ENCODE results near the gene ARRDC3.
"Not testable (repeated sequence)": the region's sequence is repeated elsewhere in the genome, so short reads cannot be mapped to it uniquely, and the experiment has no call there.

ARRDC3 gene, protein sequence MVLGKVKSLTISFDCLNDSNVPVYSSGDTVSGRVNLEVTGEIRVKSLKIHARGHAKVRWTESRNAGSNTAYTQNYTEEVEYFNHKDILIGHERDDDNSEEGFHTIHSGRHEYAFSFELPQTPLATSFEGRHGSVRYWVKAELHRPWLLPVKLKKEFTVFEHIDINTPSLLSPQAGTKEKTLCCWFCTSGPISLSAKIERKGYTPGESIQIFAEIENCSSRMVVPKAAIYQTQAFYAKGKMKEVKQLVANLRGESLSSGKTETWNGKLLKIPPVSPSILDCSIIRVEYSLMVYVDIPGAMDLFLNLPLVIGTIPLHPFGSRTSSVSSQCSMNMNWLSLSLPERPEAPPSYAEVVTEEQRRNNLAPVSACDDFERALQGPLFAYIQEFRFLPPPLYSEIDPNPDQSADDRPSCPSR

DNA sequence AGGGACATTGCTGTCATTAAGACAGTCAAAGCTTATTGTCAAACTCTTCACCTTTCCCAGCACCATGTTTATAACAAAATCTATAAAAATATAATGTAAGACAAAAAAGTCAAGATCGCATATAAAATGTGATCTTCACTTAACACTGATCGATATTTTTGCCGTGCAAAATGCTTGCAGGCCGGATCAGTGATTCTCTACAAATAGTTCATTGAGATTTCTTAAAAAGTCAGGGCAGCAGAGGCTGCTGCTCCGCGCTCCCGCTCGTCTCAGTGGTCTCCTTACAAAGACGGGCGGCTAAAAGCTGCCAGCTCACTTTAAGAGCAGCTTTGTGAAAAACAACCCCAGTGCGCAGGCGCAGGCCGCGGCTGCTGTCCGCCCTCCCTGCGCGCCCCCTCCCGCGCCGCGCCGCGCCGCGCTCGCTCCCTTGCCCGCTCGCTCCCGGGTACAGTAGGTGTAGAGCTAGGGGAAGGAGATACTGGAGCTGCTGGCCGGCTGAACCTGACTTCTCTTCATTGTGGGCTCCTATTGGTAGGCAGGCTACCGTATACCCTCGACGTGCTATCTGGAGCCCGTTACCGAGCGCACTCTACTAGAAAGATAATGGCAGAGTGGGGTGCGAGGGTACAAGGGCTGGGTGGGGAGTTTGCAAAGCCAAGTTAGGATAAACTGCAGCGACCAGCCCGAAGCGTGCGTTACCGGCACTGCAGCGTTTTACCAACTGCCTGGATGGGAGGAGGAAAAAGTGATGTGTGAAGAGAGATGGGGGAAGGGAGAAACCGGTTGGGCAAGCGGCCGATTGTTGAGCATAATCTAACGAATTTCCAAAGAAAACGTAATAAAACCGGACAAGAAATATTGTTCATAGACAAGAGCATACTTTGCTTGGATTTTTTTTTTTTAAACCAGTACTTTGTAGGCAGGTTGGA is at the start of gene ARRDC3:
ARRDC3 (minus strand) TSS at position 291 of the 929 bp plus-strand sequence; CDS start at position 66, 225 bp downstream.
- peak; percentile 92 to 96 for DNase-seq

DNA sequence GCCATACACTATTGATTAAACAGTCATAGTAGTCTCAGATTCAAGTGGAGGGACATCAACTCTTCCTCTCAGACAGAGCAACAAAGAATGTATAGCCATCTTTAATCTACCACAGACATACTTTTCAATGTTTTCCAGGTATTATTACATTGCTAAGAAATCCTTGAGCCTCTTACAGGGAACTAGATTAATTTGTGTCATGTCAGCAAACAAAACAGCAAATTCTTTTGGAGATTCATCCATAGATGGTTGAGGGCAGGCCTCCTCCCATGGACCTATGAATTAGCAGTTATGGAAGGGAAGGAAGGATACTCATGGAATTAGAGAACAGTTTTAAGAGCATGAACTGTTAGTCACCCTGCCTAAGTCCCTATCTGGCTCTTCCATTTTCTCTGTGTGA is 47.8 kb upstream of the ARRDC3 start:
- no peak for DNase-seq

DNA sequence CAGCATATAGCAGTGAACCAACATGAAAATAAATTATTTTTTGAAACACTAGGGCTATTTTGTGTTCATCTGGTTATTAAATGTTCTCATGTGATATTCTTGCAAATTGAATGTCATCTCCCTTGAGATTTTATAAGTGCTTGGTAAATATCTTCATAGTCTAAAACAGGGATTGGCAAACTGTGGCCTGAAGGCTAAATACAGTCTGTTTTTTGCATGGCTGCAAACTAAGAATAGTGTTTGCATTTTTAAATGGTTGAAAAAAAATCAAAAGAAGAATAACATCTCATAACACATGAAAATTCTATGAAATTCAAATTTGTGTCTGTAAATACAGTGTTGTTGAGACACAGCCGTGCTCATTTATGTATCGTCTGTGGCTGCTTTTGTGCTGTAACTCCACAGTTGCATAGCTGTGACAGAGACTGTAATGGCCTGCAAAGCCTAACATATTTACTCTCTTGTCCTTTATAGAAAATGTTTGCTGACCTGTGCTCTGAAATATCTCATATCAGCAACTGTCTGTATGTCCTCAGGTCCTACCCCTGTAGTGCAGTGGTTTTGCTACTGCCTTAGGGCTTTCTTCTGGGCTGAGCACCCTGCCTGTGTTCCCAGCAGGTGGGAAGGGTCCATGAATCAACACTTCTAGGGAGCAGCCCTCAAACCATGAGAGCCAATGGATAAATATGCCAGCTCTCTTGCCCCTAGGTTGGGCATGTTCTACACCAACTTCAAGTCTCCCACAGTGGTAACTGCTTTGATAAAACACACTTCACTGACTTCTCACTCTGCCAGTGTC is 41.7 kb upstream of the ARRDC3 start:
- no peak for DNase-seq

DNA sequence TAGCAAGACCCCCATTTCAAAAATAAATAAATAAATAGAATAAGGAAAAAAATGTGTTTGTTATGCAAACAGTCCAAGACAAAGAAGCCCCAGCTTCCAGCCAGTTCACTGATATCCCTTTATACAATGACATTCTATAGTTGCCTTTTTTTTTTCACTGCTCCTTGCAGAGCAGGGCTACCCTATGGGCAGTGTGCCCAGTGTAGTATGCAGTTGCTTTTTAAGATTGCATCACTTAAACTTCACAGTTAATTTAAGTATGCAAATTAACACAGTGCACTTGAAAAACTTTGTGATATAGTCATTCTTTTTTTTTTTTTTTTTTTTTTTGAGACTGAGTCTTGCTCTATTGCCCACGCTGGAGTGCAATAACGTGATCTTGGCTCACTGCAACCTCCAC is 40.8 kb upstream of the ARRDC3 start:
- no peak for DNase-seq

DNA sequence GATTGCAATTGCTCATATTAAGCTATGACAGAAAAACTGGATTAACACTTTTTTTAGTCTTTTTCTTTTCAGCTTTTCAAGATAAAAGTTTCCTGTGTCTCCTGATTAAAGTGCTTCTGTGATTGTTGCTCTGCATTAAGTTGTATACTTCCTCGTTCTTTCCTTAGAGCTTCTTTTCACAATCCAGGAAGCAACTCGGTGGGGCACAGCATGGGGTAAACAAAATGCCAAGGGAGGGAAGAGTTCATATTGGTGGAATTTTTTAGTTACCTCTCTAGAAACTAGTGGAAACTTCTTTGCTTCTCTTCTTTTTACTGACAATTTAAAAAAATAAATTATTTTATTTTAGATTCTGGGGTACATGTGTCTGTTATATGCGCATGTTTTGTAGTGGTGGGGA is 37.8 kb upstream of the ARRDC3 start:
- no peak for DNase-seq

DNA sequence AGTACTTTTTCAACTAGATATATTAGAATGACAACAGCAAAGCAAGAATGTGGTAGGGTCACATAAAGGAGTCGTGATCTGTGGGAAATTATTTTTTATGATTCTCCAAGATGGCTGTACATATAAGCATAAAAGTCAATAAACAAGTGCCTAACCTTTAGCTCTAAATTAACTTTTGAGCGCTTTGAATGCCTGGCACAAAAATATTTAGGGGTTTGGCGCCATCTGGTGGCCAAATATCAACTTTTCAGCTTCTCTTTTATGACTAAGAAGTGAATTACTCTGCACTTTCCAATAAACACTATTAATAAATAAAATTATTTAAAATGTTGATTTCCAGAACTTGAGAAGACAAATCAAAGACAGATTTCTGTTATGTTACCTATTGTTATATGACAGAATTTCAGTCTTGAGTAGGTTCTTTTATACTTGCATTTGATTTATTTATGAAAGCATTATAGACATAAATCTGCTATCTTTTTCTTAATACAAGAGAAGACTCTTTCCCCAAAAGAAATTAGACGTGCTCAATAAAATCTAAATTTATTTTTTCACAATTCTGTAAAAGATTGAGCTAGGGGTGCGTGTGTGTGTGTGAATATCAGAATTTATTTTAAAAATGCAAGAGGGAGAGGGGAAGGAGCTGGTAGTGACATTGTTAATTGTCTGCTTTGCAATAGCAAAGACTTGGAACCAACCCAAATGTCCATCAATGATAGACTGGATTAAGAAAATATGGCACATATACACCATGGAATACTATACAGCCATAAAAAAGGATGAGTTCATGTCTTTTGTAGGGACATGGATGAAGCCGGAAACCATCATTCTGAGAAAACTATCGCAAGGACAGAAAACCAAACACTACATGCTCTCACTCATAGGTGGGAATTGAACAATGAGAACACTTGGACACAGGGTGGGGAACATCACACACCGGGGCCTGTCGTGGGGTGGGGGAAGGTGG is 36.7 kb upstream of the ARRDC3 start:
- peak; percentile 56 to 57 for DNase-seq

DNA sequence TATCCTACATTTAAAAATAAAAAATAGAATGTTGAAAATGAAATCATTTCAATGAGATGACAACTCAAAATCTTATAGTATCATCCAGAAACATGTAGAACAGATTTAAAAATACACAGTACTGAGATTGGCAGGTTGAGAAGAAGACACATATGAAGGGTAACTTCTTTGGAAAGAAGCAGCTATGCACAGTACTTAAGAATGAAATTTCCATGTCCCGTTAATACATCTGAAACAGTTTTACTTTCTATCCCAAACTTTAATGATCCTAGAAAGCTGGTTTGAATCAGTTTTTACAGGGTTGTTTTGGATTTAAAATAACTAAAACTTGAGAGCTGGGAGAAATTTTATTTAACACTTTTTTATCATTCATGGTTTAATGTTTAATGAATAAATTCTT is 36.0 kb upstream of the ARRDC3 start:
- DNase-seq, result no peak

DNA sequence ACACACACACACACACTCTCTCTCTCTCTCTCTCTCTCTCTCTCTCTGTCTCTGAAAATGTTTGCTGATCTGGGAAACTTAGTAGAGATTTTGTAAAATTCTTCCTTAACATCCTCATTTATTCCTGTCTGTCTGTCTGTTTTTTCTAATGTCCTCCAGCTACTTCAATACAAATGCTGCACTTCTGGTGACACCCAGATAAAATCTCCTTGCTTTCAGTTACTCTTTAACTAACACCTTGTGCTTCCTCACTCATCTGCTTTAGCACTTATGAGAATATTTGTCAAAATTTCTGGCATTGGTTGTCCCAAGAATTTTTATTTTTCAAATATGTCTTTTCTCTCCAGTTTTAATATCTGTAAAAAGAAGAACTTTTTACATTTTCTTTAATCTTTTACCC is 35.0 kb upstream of the ARRDC3 start:
- DNase-seq, result no peak

DNA sequence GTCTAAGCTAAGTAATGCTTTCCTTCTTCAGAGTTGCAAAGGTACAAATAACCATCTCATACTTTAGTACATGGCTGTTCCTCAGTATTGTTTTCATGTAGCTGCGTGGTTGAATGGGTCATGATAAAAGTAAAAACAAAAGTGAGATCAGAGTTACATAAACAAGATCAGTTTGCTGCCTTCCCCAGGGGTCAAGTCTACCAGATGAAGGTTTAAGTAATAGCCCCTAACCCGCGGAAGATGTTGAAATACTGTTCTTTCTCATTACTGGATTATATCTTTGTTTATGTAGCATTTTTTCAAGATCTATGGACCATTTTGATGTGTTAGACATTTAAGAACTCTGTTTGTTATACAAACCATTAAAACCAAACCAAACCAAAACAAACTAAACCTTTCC is 34.1 kb upstream of the ARRDC3 start:
- DNase-seq, result no peak

DNA sequence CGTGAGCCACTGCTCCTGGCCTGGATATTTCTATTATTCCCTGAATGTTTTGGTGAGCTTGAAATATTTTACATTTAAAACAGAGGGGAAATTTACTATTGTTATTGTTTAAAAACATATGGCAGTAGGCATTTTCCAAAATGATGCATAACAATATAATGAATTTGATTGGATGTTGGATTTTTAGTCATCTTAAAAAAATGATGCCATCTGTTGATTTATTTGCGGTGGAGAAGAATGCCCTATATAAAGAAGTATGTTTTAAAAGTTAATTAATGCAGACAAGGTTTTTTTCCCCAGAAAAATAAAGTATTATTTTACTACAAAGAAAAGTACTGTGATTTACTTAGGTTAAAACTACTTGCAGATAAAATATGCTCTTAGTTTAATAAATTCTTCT is 33.4 kb upstream of the ARRDC3 start:
- DNase-seq, result no peak

DNA sequence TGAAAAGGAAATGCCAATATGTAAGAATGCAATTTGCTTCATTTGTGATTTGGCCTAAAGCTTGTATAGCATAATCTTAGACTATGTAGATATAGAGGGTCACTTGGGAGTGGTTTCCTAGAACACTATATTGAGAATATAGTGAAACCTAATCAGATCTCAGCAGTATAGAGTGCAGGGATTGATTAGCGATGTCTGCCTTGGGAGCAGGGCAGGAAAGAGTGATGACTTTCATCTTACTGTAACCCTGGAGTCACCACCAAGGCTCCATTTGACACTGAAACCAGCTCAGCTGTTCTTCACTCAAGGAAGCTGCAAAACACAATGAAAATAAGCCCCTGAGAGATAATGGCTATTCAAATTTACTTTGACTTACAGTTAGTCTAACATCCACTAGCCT is 26.2 kb upstream of the ARRDC3 start:
- no peak for DNase-seq

DNA sequence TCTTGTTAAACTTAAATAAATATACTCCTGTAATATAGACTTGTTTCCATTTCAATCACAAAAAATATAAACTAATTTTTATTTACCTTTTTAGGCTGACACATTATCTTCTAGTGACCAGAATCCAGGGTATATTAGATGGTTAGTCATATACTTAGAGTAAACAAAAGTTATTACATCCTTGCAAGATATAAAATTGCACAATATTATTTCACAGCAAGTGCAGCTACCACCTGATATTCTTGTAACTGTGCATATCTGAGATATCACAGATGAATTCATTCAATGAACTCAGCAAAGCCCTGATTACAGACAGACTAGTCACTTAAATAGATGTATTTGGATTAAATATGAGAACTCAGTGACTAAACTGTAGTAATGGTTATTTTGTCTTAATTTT is 25.6 kb upstream of the ARRDC3 start:
- no peak for DNase-seq

DNA sequence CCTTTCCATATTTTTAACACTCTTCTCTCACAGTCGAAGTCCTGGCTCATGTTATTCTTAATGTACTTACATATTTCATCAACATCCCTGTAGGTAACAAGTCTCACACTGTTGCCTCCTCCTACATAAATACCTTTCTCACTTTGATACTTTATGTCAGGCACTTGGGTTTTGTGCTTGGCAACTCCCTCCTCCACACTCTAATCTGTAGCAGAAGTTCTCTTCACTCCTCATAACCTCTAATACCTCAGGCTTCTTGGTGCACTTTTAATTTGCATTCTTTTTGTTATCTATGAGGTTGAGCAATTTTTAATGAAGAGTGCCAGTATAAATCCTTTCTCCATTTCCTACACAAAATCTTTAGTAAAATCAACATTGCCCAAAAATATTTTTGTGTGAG is 24.1 kb upstream of the ARRDC3 start:
- DNase-seq, result no peak

DNA sequence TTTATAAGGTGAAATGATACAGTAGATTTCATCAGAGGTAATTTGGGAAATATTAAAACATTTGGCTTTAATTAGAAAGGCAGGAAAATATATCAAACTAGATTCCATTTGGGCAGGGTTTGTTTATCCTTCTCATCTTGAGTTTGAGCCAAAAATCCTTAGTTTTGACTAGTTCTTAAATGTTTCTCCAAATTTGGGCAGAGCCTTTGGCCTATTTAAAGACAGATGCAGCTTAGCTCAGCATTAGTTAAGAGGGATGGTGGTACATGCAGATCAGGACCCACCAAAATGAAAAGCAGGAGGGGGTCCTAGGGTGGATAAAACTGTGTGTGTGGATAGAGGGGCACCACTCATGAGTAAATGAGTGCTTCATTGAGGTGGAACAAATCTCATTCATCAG is 20.3 kb upstream of the ARRDC3 start:
- no peak for DNase-seq

DNA sequence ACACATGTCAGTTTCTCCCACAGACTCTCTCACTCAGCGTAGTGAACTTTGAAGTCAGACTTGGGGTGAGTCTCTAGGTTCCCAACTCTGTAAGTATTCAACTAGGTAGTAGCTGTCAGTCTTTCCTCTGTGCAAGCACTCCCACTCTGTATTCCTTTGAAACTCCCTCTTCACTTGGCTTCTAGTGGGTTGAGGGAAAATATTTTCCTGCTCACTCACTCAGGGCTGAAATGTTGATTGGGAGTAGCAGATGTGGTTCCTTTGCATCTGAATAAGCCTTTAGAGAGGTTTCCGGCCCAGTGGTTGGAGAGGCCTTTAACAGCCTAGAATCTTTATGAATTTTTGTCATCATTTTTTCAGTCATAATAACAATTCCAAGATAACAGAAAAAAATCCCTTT is 18.1 kb upstream of the ARRDC3 start:
- no peak for DNase-seq

DNA sequence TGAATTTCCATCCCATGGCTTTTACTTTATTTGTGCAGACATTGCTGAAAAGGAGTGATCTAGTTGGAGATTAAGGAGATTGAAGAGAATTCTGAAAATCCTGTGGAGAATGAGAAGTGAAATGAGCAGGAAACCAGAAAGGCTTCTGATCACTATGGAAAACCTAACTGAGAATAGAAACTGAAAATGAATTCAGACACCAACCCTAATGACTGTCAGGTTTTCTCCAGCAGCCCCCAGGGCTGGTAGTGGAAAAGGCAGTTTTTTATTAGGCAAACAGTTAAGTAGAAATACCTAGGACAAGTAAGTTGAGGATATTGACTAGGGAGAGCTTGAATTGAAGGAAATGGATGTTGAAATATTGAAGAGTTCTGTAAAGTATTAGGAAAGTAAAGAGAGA is 14.7 kb upstream of the ARRDC3 start:
- no peak for DNase-seq

DNA sequence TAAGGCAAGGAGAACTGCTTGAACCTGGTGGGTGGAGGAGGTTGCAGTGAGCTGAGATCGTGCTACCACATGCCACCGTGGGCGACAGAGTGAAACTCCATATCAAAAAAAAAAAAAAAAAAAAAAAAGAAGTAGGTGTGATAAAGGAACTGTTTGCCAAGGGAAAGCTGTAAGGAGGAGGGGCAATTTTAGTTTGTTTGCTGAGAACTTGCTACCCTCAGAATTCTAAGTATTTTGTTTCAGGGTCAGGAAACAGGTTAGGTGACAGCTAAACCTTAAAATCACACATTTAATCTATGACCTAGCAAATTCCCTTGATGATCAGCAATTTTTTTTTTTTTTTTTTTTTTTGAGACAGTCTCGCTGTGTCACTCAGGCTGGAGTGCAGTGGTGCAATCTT is 7.2 kb upstream of the ARRDC3 start:
- no peak for DNase-seq

DNA sequence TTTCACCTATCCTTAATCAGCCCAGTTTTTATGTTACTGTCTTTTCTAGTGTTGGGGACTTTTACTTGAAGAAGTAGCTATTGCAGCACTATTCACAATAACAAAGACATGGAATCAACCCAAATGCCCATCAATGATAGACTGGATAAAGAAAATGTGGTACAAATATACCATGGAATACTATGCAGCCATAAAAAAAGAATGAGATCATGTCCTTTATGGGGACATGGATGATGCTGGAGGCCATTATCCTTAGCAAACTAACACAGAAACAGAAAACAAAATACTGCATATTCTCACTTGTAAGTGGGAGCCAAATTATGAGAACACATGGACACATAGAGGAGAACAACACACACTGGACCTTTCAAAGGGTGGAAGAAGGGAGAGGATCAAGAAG is 6.4 kb upstream of the ARRDC3 start:
- not testable (repeated sequence) for DNase-seq

DNA sequence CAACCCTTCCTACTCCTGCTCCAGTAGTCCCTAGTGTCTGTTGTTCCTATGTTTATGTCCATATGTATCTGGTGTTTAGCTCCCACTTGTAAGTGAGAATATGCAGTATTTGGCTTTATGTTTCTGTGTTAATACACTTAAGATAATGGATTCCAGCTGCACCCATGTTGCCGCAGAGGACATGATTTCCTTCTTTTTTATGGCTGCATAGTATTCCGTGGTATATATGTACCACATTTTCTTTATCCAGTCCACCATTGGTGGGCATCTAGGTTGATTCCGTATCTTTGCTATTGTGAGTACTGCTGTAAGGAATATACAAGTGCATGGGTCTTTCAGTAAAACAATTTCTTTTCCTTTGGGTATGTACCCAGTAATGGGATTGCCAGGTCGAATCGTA is 5.2 kb upstream of the ARRDC3 start:
- DNase-seq, result no peak

DNA sequence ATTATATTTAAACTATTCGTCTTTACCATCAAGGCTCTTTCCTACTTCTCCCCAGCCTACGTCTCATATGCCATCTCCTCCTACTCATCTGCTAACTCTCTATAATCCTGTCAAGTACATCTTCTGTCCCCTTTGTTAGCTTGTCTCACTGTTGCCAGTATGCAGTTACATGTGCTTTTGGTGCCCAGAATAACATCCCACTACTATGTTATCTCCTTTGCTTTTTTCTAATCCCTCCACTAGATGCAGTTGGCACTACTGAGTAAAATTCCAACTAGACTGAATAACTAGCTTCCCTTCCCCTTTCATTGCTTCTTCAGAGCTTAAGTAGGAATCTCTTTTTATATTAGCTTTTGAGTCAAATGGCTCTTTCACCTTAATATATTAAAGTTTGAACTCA is 3.0 kb upstream of the ARRDC3 start:
- DNase-seq, result no peak

DNA sequence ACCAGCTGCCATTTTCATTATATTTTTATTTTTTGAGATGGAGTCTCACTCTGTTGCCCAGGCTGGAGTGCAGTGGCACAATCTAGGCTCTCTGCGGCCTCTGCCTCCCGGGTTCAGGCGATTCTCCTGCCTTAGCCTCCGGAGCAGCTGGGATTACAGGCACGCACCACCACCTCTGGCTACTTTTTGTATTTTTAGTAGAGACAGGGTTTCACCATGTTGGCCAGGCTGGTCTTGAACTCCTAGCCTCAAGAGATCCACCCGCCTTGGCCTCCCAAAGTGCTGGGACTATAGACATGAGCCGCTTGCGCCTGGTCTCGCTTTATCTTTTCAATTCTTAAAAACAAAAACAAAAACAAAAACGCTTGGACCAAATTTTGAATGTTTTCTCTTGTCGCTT is 2.5 kb upstream of the ARRDC3 start:
- not testable (repeated sequence) for DNase-seq
